ENCODE measurements around the gene GRIN2D. TPM values are rescaled to one million over a fixed set of nuclear protein-coding genes. Genes with fewer than 3 reads are reported as not detected.

GRIN2D gene
- polyA plus RNA-seq, 1 donor from 2014 or later = 1.8 TPM

DNA sequence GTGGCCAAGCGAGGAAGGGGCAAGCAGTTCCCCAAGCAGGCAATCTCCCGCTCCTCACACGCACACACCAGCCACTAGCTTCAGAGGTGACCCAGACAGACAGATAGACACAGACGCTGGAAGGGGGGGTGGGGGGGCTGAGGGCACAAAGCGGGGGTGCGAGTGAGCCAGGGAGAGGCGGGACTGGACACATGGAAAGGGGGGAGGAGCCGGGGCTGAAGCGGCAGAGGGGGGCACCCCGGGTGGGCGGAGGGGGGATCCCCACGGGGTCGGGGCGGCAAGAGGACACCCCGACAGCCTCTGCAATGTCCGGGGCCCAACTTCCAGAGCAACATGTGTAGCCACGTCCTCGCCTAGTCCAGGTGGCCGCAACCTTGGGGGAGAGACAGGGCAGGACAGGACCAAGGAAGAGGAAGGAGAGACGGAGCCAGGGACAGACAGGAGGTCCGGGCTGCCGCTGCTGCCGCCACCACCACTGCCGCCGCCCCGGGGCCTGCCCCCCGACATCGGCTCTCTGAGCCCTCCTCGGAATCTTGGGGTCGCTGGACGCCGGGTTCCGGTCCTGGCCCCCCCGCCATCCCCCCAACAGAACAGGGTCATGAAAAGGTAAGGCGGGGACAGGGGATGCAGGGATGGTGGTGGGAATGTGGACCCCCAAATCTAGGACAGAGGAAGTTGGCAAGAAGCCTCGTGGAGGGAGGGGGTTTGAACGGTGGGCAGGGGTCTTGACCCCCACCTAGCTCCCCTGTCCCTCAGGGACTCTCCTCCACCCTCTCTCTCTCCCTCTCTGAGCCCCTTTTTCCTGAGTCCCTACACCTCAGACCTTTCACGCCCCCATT, 1.1 kb downstream of the GRIN2D start:
- Histone ChIP-seq H4K20me1 (ENCODE audit: insufficient read depth) (no peaks in the 10 kb centered on the region), H2AFZ (ENCODE audit: low read depth, low read length) (peak overlapping the region; percentile 80), H3K79me2 (replicated peaks; ENCODE audit: insufficient read depth, low read length) (peaks cover 21% of the 10 kb centered on the region), H3F3A (ENCODE audit: insufficient read depth, low read length, poor library complexity, severe bottlenecking) (no peaks in the 10 kb centered on the region), H3K27ac (ENCODE audit: low read length) (peak overlapping the region; percentile 85), H3K9me2 (ENCODE audit: insufficient read depth, low read length) (no peaks in the 10 kb centered on the region), H3K4me3 (ENCODE audit: low read length) (peak overlapping the region; percentile 94), H3K36me3 (ENCODE audit: insufficient read depth, low read length) (no peaks in the 10 kb centered on the region), H3K9ac (ENCODE audit: low read length) (peak overlapping the region; percentile 95), H3K4me2 (ENCODE audit: low read length) (peak overlapping the region; percentile 86), H3K27me3 (ENCODE audit: insufficient read depth, low read depth, low read length) (peaks cover 24% of the 10 kb centered on the region), H3K9me3 (ENCODE audit: low read length) (no peaks in the 10 kb centered on the region)
- TF ChIP-seq MXI1 (conservative IDR thresholded peaks at IDR 0.05; ENCODE audit: poor library complexity, severe bottlenecking) (no peak), EZH2 (IDR thresholded peaks at IDR 0.05; ENCODE audit: borderline replicate concordance, insufficient read depth, low read length, poor library complexity, severe bottlenecking) (no peak), RAD21 (conservative IDR thresholded peaks at IDR 0.05) (no peak), POLR2AphosphoS5 (IDR thresholded peaks at IDR 0.05) (no peak), EP300 (conservative IDR thresholded peaks at IDR 0.05; ENCODE audit: poor library complexity, severe bottlenecking) (no peak), TAF1 (IDR thresholded peaks at IDR 0.05; ENCODE audit: low read depth) (no peak), SMC3 (conservative IDR thresholded peaks at IDR 0.05; ENCODE audit: poor library complexity) (no peak)
- TF ChIP-seq, protein P1, sequence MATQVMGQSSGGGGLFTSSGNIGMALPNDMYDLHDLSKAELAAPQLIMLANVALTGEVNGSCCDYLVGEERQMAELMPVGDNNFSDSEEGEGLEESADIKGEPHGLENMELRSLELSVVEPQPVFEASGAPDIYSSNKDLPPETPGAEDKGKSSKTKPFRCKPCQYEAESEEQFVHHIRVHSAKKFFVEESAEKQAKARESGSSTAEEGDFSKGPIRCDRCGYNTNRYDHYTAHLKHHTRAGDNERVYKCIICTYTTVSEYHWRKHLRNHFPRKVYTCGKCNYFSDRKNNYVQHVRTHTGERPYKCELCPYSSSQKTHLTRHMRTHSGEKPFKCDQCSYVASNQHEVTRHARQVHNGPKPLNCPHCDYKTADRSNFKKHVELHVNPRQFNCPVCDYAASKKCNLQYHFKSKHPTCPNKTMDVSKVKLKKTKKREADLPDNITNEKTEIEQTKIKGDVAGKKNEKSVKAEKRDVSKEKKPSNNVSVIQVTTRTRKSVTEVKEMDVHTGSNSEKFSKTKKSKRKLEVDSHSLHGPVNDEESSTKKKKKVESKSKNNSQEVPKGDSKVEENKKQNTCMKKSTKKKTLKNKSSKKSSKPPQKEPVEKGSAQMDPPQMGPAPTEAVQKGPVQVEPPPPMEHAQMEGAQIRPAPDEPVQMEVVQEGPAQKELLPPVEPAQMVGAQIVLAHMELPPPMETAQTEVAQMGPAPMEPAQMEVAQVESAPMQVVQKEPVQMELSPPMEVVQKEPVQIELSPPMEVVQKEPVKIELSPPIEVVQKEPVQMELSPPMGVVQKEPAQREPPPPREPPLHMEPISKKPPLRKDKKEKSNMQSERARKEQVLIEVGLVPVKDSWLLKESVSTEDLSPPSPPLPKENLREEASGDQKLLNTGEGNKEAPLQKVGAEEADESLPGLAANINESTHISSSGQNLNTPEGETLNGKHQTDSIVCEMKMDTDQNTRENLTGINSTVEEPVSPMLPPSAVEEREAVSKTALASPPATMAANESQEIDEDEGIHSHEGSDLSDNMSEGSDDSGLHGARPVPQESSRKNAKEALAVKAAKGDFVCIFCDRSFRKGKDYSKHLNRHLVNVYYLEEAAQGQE (IDR thresholded peaks at IDR 0.05; ENCODE audit: borderline replicate concordance) = no peak
- TF ChIP-seq, protein P2, sequence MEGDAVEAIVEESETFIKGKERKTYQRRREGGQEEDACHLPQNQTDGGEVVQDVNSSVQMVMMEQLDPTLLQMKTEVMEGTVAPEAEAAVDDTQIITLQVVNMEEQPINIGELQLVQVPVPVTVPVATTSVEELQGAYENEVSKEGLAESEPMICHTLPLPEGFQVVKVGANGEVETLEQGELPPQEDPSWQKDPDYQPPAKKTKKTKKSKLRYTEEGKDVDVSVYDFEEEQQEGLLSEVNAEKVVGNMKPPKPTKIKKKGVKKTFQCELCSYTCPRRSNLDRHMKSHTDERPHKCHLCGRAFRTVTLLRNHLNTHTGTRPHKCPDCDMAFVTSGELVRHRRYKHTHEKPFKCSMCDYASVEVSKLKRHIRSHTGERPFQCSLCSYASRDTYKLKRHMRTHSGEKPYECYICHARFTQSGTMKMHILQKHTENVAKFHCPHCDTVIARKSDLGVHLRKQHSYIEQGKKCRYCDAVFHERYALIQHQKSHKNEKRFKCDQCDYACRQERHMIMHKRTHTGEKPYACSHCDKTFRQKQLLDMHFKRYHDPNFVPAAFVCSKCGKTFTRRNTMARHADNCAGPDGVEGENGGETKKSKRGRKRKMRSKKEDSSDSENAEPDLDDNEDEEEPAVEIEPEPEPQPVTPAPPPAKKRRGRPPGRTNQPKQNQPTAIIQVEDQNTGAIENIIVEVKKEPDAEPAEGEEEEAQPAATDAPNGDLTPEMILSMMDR (IDR thresholded peaks at IDR 0.05; ENCODE audit: poor library complexity, severe bottlenecking) = no peak

DNA sequence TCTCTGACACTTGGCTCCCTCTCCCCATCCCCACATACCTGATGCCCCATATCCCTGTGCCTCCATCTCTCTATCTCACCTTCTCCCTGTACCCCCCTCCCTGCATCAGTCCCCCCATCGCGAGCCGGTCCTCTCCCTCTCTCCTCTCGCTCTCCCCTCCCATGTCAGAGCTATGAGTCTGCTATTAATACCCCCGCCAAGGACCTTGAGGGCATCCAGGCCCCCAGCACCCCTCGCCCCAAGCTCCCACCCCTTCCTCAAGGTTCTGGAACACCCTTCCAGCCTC, 1.6 kb downstream of the GRIN2D start:
- peak overlapping the region; percentile 94 for H3K4me3 ChIP-seq (ENCODE audit: low read length)
- TF ChIP-seq, protein P2 (IDR thresholded peaks at IDR 0.05; ENCODE audit: poor library complexity, severe bottlenecking) = no peak
- TF ChIP-seq RAD21 (conservative IDR thresholded peaks at IDR 0.05) (no peak), EZH2 (IDR thresholded peaks at IDR 0.05; ENCODE audit: borderline replicate concordance, insufficient read depth, low read length, poor library complexity, severe bottlenecking) (no peak), SMC3 (conservative IDR thresholded peaks at IDR 0.05; ENCODE audit: poor library complexity) (no peak), MXI1 (conservative IDR thresholded peaks at IDR 0.05; ENCODE audit: poor library complexity, severe bottlenecking) (no peak), POLR2AphosphoS5 (IDR thresholded peaks at IDR 0.05) (no peak), EP300 (conservative IDR thresholded peaks at IDR 0.05; ENCODE audit: poor library complexity, severe bottlenecking) (no peak), TAF1 (IDR thresholded peaks at IDR 0.05; ENCODE audit: low read depth) (no peak)
- TF ChIP-seq, protein P1 (IDR thresholded peaks at IDR 0.05; ENCODE audit: borderline replicate concordance) = no peak

More for the DNA sequence above, 1.6 kb downstream of the GRIN2D start:
- peak overlapping the region; percentile 55 for H3K4me2 ChIP-seq (ENCODE audit: low read length)
- peak overlapping the region; percentile 95 for H3K9ac ChIP-seq (ENCODE audit: low read length)
- no peaks in the 10 kb centered on the region for H4K20me1 ChIP-seq (ENCODE audit: insufficient read depth)
- H3F3A ChIP-seq (ENCODE audit: insufficient read depth, low read length, poor library complexity, severe bottlenecking) = no peaks in the 10 kb centered on the region
- no peaks in the 10 kb centered on the region for H3K9me2 ChIP-seq (ENCODE audit: insufficient read depth, low read length)
- H3K36me3 ChIP-seq (ENCODE audit: insufficient read depth, low read length) = no peaks in the 10 kb centered on the region
- no peaks in the 10 kb centered on the region for H3K9me3 ChIP-seq (ENCODE audit: low read length)
- H3K79me2 ChIP-seq (replicated peaks; ENCODE audit: insufficient read depth, low read length) = peaks cover 19% of the 10 kb centered on the region
- H3K27ac ChIP-seq (ENCODE audit: low read length) = no peak overlapping the region
- H3K27me3 ChIP-seq (ENCODE audit: insufficient read depth, low read depth, low read length) = peaks cover 24% of the 10 kb centered on the region
- no peak overlapping the region for H2AFZ ChIP-seq (ENCODE audit: low read depth, low read length)
